B cell (primary cell): ENCODE results near the gene MSH6. TPM values are rescaled to one million over a fixed set of nuclear protein-coding genes. Genes with fewer than 3 reads are reported as not detected.

Experiments
- ATAC-seq: fragments of 200-7000 bp; cut with Tn5 transposase; one replicate; pipeline ENCODE4 v1.10.0; 2021; ENCODE audit warnings: low read depth, mild to moderate bottlenecking, moderate number of reproducible peaks, moderate library complexity
- CTCF ChIA-PET: fragments of 350-600 bp; sonication (Branson Sonifier 250); formaldehyde crosslinking; loops from one replicate; lab custom pipeline; 2021; ENCODE audit warnings: antibody characterized with exemption, inconsistent platforms; lab: Charles Lee
- POLR2A ChIA-PET: fragments of 350-600 bp; sonication (Branson Sonifier 250); formaldehyde crosslinking; loops from one replicate; lab custom pipeline; 2021; ENCODE audit warnings: antibody characterized with exemption; lab: Charles Lee
- DNase-seq: peaks from one replicate; pipeline ENCODE4 v3.0.0; 2013
- H2AFZ ChIP-seq: 2 replicates; pipeline ENCODE4 v1.6.1; 2012; ENCODE audit warnings: mild to moderate bottlenecking, low read depth, low read length; ENCODE audit not compliant: insufficient read depth, poor library complexity, severe bottlenecking
- H3K27ac ChIP-seq, 2 donors: 1 replicate in 1 of 2; 2 replicates in 1 of 2; pipeline ENCODE4 v1.5.1; 2012 to 2013; ENCODE audit warnings: low read length in 2 of 2, mild to moderate bottlenecking in 2 of 2, moderate library complexity in 1 of 2
- H3K27me3 ChIP-seq, 4 experiments: fragments of 200-600 bp in 1 of 4; sonication (generic) in 1 of 4; replicated peaks in 1 of 4; 1 replicate in 2 of 4; 2 replicates in 2 of 4; pipeline versions ENCODE4 v1.6.1 to v1.7.0; 2013 to 2016; ENCODE audit warnings: low read length in 3 of 4, mild to moderate bottlenecking in 2 of 4, mixed read lengths in 1 of 4, moderate library complexity in 1 of 4; ENCODE audit not compliant: insufficient read depth in 4 of 4, control insufficient read depth in 3 of 4; ENCODE audit errors: control extremely low read depth in 1 of 4
- H3K36me3 ChIP-seq, 2 experiments: replicated peaks in 1 of 2; 1 replicate in 1 of 2; 2 replicates in 1 of 2; pipeline versions ENCODE4 v1.6.1 to v1.7.1; 2013; ENCODE audit warnings: low read length in 1 of 2; ENCODE audit not compliant: insufficient read depth in 2 of 2, control insufficient read depth in 1 of 2; ENCODE audit errors: control extremely low read depth in 1 of 2, extremely low read depth in 1 of 2
- H3K4me1 ChIP-seq, 2 donors: fragments of 200-600 bp in 1 of 2; sonication (generic) in 1 of 2; 1 replicate in 1 of 2; 2 replicates in 1 of 2; pipeline versions ENCODE4 v1.5.1 to v1.6.1; 2013 to 2017; ENCODE audit warnings: low read length in 2 of 2; ENCODE audit not compliant: control insufficient read depth in 2 of 2, insufficient read depth in 2 of 2
- H3K4me2 ChIP-seq: replicated peaks from 2 replicates; pipeline ENCODE3; 2012; ENCODE audit warnings: mild to moderate bottlenecking, low read depth, low read length; ENCODE audit not compliant: poor library complexity, severe bottlenecking
- H3K4me3 ChIP-seq, 5 experiments: fragments of 200-600 bp in 1 of 5; sonication (generic) in 1 of 5; 1 replicate in 3 of 5; 2 replicates in 2 of 5; pipeline versions ENCODE4 v1.5.1 to v1.7.0; 2011 to 2016; ENCODE audit warnings: low read length in 4 of 5, mild to moderate bottlenecking in 4 of 5, low read depth in 2 of 5, control low read depth in 1 of 5, moderate library complexity in 1 of 5; ENCODE audit not compliant: insufficient read depth in 1 of 5; ENCODE audit errors: control extremely low read depth in 1 of 5, extremely low read depth in 1 of 5
- H3K79me2 ChIP-seq: fragments of 200-600 bp; sonication (generic); one replicate; pipeline ENCODE4 v1.6.0; 2016; ENCODE audit warnings: low read length; ENCODE audit not compliant: control insufficient read depth, insufficient read depth
- H3K9ac ChIP-seq: fragments of 200-600 bp; sonication (generic); 2 replicates; pipeline ENCODE4 v1.6.1; 2017; ENCODE audit warnings: mild to moderate bottlenecking, low read length, moderate library complexity
- H3K9me3 ChIP-seq, 3 donors: one replicate each; pipeline versions ENCODE4 v1.6.1 to v1.7.1; 2013; ENCODE audit warnings: low read length in 2 of 3; ENCODE audit not compliant: control insufficient read depth in 2 of 3, insufficient read depth in 1 of 3; ENCODE audit errors: control extremely low read depth in 1 of 3
- H4K20me1 ChIP-seq: 2 replicates; pipeline ENCODE4 v1.6.0; 2012; ENCODE audit warnings: mild to moderate bottlenecking, low read length; ENCODE audit not compliant: insufficient read depth, control insufficient read depth, poor library complexity, severe bottlenecking
- H3K27ac Mint-ChIP-seq: one replicate; pipeline ENCODE4 v1.8.0; 2021; ENCODE audit warnings: mixed read lengths
- H3K27me3 Mint-ChIP-seq: one replicate; pipeline ENCODE4 v1.8.0; 2021; ENCODE audit warnings: mixed read lengths
- H3K4me1 Mint-ChIP-seq: one replicate; pipeline ENCODE4 v1.8.0; 2021; ENCODE audit warnings: mixed read lengths
- H3K4me3 Mint-ChIP-seq: one replicate; pipeline ENCODE4 v1.8.0; 2021; ENCODE audit warnings: mixed read lengths
- H3K9me3 Mint-ChIP-seq: one replicate; pipeline ENCODE4 v1.8.0; 2022; ENCODE audit warnings: mixed read lengths; ENCODE audit not compliant: insufficient read depth
- CTCF ChIP-seq: fragments of 200-600 bp; IDR thresholded peaks from one replicate; pipeline ENCODE4 v1.8.0; 2022; ENCODE audit warnings: antibody characterized with exemption, mild to moderate bottlenecking
- EZH2 ChIP-seq: IDR thresholded peaks from 2 replicates; pipeline ENCODE4 v1.6.1; 2012; ENCODE audit warnings: borderline replicate concordance, low read depth, mild to moderate bottlenecking, moderate library complexity, low read length; ENCODE audit not compliant: insufficient read depth, poor library complexity, severe bottlenecking
- WGBS: methylation state at CpG from one replicate; pipeline ENCODE4 v1.1.5; 2013; ENCODE audit warnings: missing lambda C conversion rate; ENCODE audit not compliant: insufficient coverage; 5-methylcytosine and 5-hydroxymethylcytosine counted together
- intact Hi-C: fragments of 100-400 bp; cut with micrococcal nuclease; formaldehyde crosslinking; loops from one replicate; pipeline ENCODE4 v1.10.0; 2022
- polyA plus RNA-seq: library from polyadenylated mRNA; depleted of rRNA; stranded (reverse); fragments of >200 nt; gene quantifications from 2 replicates; pipeline ENCODE4 v1.2.3, GENCODE V29; 2012
- total RNA-seq, 2 donors: library from RNA; stranded (reverse); fragments of 120-200 nt in 1 of 2; gene quantifications; 1 replicate in 1 of 2; 2 replicates in 1 of 2; pipeline versions ENCODE4 v1.2.3 to v1.2.4, GENCODE V29; 2013 to 2022

MSH6 gene
- total and polyA plus RNA-seq, 2 donors (not counting 1 experiment from before 2014, with no cell fraction given): 6.8 to 43.9 TPM

GRCh38 chr2:47774567-47774966 lies 8.4 kb upstream of the MSH6 start:
- POLR2A ChIA-PET: no interaction called here
- Histone ChIP-seq H3K4me1 (no peaks in the 10 kb centered on the region), H4K20me1 (no peaks in the 10 kb centered on the region), H3K27ac (no peak overlapping the region), H3K4me2 (no peak overlapping the region), H3K9ac (no peak overlapping the region), H3K79me2 (no peaks in the 10 kb centered on the region), H3K36me3 (no peaks in the 10 kb centered on the region), H3K9me3 (peaks cover 0 to 4% (median 0%) of the 10 kb centered on the region in 3 donors), H2AFZ (no peak overlapping the region), H3K4me3 (no peak overlapping the region), H3K27me3 (no peaks in the 10 kb centered on the region)
- no peak for TF ChIP-seq EZH2
- no peak for TF ChIP-seq CTCF
- DNase-seq: no peak
- ATAC-seq: no peak
- CTCF ChIA-PET: no interaction called here
- Mint-ChIP-seq H3K9me3 (no peaks in the 10 kb centered on the region), H3K27ac (no peak overlapping the region), H3K27me3 (no peaks in the 10 kb centered on the region), H3K4me3 (no peak overlapping the region), H3K4me1 (no peaks in the 10 kb centered on the region)
- intact Hi-C loops: no loop called here

DNA sequence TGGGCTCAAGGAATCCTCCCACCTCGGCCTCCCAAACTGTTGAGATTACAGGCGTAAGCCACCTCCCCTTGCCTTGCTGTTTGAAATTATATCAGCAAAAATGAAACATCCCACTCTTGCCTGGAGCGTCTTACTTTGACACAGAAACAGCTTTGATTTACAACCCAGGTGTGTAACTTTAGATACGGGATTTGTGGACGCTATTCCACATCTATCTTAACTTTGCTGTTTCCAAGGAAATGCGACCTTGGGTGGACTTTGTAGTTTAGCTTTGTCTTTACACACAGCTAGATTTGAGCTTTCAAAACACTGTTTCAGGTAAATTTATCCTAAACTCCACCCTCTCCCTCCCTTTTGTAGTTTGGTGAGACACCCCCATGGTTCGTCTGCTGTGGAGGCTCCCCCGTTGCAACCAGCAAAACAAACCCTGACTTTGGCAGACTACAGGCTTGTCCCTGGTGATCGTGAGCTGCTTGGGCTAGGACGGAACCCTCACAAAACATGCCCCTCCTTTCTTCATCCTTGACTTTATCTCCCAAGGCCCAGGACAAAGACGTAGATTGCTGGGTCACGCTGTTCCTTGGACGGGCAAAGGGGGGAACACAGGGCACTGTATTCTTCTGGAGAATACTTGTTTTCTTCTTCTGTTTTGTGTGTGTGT lies 5.5 kb upstream of the MSH6 start:
- Histone ChIP-seq H3K9ac (no peak overlapping the region), H3K9me3 (no peaks in the 10 kb centered on the region), H3K4me2 (no peak overlapping the region), H3K36me3 (no peaks in the 10 kb centered on the region), H2AFZ (no peak overlapping the region), H3K27ac (no peak overlapping the region), H3K27me3 (no peaks in the 10 kb centered on the region), H3K79me2 (no peaks in the 10 kb centered on the region), H3K4me1 (peaks cover 2 to 4% of the 10 kb centered on the region in 2 donors), H4K20me1 (no peaks in the 10 kb centered on the region), H3K4me3 (no peak overlapping the region)
- DNase-seq (no peak), ATAC-seq (no peak)
- POLR2A ChIA-PET: interaction anchor here (0.7 kb wide), 1 partner anchor 9 kb away, joined by 3 read pairs; no protein-coding TSS in a partner anchor
- Mint-ChIP-seq H3K27me3 (no peaks in the 10 kb centered on the region), H3K9me3 (no peaks in the 10 kb centered on the region), H3K4me3 (no peak overlapping the region), H3K4me1 (no peaks in the 10 kb centered on the region), H3K27ac (no peak overlapping the region)
- TF ChIP-seq CTCF: no peak
- intact Hi-C loops: no loop called here
- CTCF ChIA-PET: interaction anchor here (0.8 kb wide), 1 partner anchor 340 kb away, joined by 4 read pairs; no protein-coding TSS in a partner anchor
- 100% methylated on average over 6 of the region's 13 CpGs for WGBS
